Peyer's patch (tissue), 4 donors: ENCODE results near the gene HHIPL1. TPM values are rescaled to one million over a fixed set of nuclear protein-coding genes. Genes with fewer than 3 reads are reported as not detected.

Experiments used
- DNase-seq, 3 donors: peaks; one replicate each; pipeline ENCODE4 v3.0.0-alpha.2; 2017 to 2019
- H3K27ac ChIP-seq, 4 donors: fragments of 200-600 bp; sonication (generic); one replicate each; pipeline ENCODE4 v1.5.1; 2016 to 2019
- H3K27me3 ChIP-seq, 2 donors: fragments of 200-600 bp; sonication (generic); one replicate each; pipeline ENCODE4 v1.5.1; 2019
- H3K36me3 ChIP-seq, 3 donors: fragments of 200-600 bp; sonication (generic); one replicate each; pipeline ENCODE4 v1.5.1; 2016 to 2019
- H3K4me1 ChIP-seq, 4 donors: fragments of 200-600 bp; sonication (generic); one replicate each; pipeline ENCODE4 v1.5.1; 2016 to 2019
- H3K4me3 ChIP-seq, 4 donors: fragments of 200-600 bp; sonication (generic); 1 replicate in 3 of 4; 2 replicates in 1 of 4; pipeline ENCODE4 v1.5.1; 2016 to 2019; ENCODE audit warnings: mild to moderate bottlenecking in 1 of 4
- H3K9me3 ChIP-seq, 4 donors: fragments of 200-600 bp; sonication (generic); one replicate each; pipeline ENCODE4 v1.5.1; 2016 to 2019; ENCODE audit warnings: mild to moderate bottlenecking in 1 of 4
- CTCF ChIP-seq, 6 experiments: fragments of 450-650 bp in 4 of 6; fragments of 200-600 bp in 2 of 6; sonication (generic) in 1 of 6; IDR thresholded peaks; one replicate each; pipeline ENCODE4 v1.5.1; 2017 to 2019; ENCODE audit warnings: antibody characterized with exemption in 6 of 6, mild to moderate bottlenecking in 3 of 6, moderate library complexity in 1 of 6
- POLR2A ChIP-seq, 2 donors: fragments of 450-650 bp; IDR thresholded peaks; one replicate each; pipeline ENCODE4 v1.5.1; 2017; ENCODE audit warnings: antibody characterized with exemption in 2 of 2, mild to moderate bottlenecking in 2 of 2, moderate library complexity in 2 of 2
- total RNA-seq, 4 donors: library from RNA; depleted of rRNA; stranded (reverse); fragments of >200 nt; gene quantifications; one replicate each; pipeline ENCODE4 v1.1.0, GENCODE V29; 2016

Gene HHIPL1
- total RNA-seq, 4 donors from 2014 or later, result 0.88 to 2.5 (median 1.0) TPM

- peak in 2 of 3 donors; percentile 34 to 37 for DNase-seq
- H3K27ac ChIP-seq, result no peak overlapping the region
- H3K4me3 ChIP-seq, result no peak overlapping the region
- no peaks in the 10 kb centered on the region for H3K36me3 ChIP-seq
- no peaks in the 10 kb centered on the region for H3K27me3 ChIP-seq
- H3K9me3 ChIP-seq, result no peaks in the 10 kb centered on the region
- H3K4me1 ChIP-seq, result peaks cover 0 to 9% (median 3%) of the 10 kb centered on the region in 4 donors
- TF ChIP-seq POLR2A (IDR thresholded peaks at IDR 0.05) (no peak), CTCF (IDR thresholded peaks at IDR 0.05) (no peak)
Measured at GRCh38 chr14:99725774-99726537, 81.0 kb downstream of the HHIPL1 start.

- peak in 2 of 3 donors; percentile 37 to 39 for DNase-seq
- H3K4me3 ChIP-seq, result no peak overlapping the region
- no peaks in the 10 kb centered on the region for H3K9me3 ChIP-seq
- no peaks in the 10 kb centered on the region for H3K36me3 ChIP-seq
- no peak overlapping the region for H3K27ac ChIP-seq
- peaks cover 0 to 12% (median 3%) of the 10 kb centered on the region in 4 donors for H3K4me1 ChIP-seq
- TF ChIP-seq POLR2A (IDR thresholded peaks at IDR 0.05) (no peak), CTCF (IDR thresholded peaks at IDR 0.05) (no peak)
- H3K27me3 ChIP-seq, result no peaks in the 10 kb centered on the region
Measured at GRCh38 chr14:99726538-99727095, 81.7 kb downstream of the HHIPL1 start.

GRCh38 chr14:99727096-99727870 lies 82.4 kb downstream of the HHIPL1 start:
- H3K27me3 ChIP-seq, result no peaks in the 10 kb centered on the region
- no peak overlapping the region for H3K4me3 ChIP-seq
- H3K27ac ChIP-seq, result no peak overlapping the region
- no peaks in the 10 kb centered on the region for H3K9me3 ChIP-seq
- TF ChIP-seq POLR2A (IDR thresholded peaks at IDR 0.05) (no peak), CTCF (IDR thresholded peaks at IDR 0.05) (no peak)
- peak in 2 of 3 donors; percentile 33 to 34 for DNase-seq
- H3K36me3 ChIP-seq, result no peaks in the 10 kb centered on the region
- peaks cover 0 to 12% (median 3%) of the 10 kb centered on the region in 4 donors for H3K4me1 ChIP-seq

GRCh38 chr14:99728231-99728920 lies 83.4 kb downstream of the HHIPL1 start:
- no peak overlapping the region for H3K27ac ChIP-seq
- TF ChIP-seq POLR2A (IDR thresholded peaks at IDR 0.05) (no peak), CTCF (IDR thresholded peaks at IDR 0.05) (no peak)
- no peaks in the 10 kb centered on the region for H3K27me3 ChIP-seq
- peak in 2 of 3 donors; percentile 33 to 34 for DNase-seq
- no peaks in the 10 kb centered on the region for H3K36me3 ChIP-seq
- H3K4me3 ChIP-seq, result no peak overlapping the region
- peaks cover 0 to 12% (median 3%) of the 10 kb centered on the region in 4 donors for H3K4me1 ChIP-seq
- no peaks in the 10 kb centered on the region for H3K9me3 ChIP-seq

GRCh38 chr14:99728981-99729451 lies 84.1 kb downstream of the HHIPL1 start:
- H3K27ac ChIP-seq, result no peak overlapping the region
- TF ChIP-seq CTCF (IDR thresholded peaks at IDR 0.05) (no peak), POLR2A (IDR thresholded peaks at IDR 0.05) (no peak)
- no peaks in the 10 kb centered on the region for H3K36me3 ChIP-seq
- no peaks in the 10 kb centered on the region for H3K27me3 ChIP-seq
- no peaks in the 10 kb centered on the region for H3K9me3 ChIP-seq
- H3K4me1 ChIP-seq, result peaks cover 0 to 12% (median 3%) of the 10 kb centered on the region in 4 donors
- DNase-seq, result peak in 1 of 3 donors; percentile 35
- H3K4me3 ChIP-seq, result no peak overlapping the region
